ENCODE data around the gene MDK.

The MDK gene

GRCh38 chr11:46383974-46384701 lies 2.7 kb downstream of the MDK start:
- DNase-seq (ENCODE audit: low spot score) = no peak

- DNase-seq (ENCODE audit: low spot score) = no peak
These were observed 3.9 kb downstream of the MDK start for GRCh38 chr11:46385169-46386004.

DNA sequence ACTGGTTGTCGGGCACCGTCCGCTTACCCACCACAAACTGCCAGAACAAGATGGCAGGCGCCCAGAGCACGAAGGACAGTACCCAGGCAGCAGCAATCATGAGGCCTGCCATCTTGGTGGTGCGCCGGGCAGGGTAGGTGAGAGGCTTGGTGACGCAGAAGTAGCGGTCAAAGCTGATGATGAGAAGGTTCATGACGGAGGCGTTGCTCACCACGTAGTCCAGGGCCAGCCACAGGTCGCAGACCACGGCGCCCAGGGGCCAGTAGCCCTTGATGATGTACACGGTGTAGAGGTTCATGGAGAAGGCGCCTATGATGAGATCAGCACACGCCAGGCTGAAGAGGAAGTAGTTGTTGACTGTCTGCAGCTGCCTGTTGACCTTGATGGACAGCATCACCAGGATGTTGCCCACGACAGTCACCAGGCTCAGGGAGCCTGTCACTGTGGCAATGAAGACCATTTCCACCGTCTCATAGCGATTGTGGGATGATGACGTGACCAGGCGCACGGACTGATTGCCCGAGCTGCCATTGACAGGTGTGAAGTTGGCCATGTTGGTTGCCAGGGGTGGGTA lies 4.6 kb downstream of the MDK start:
- DNase-seq (ENCODE audit: low spot score) = no peak

DNA sequence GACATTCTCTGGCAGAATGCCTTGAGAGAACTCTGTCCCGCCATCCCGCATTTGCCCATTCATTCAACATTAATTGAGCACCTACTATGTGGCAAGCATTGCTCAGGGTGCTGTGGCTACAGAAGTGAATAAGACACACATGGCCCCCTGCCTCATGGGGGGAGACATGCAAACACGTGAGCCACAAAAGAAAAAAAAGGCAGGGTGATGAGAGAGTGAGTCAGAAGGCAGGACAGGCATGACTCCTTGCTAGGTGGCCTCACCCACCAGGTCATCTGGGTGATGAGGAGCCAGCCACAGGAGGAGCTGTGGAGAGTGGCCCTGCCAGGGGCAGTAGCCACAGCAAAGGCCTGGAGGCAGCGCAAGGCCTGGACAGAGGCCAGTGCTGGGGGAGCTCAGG lies 5.2 kb downstream of the MDK start:
- DNase-seq (ENCODE audit: low spot score) = no peak

- no peak for DNase-seq (ENCODE audit: low spot score)
These were observed 6.0 kb downstream of the MDK start for GRCh38 chr11:46387456-46387855.

DNA sequence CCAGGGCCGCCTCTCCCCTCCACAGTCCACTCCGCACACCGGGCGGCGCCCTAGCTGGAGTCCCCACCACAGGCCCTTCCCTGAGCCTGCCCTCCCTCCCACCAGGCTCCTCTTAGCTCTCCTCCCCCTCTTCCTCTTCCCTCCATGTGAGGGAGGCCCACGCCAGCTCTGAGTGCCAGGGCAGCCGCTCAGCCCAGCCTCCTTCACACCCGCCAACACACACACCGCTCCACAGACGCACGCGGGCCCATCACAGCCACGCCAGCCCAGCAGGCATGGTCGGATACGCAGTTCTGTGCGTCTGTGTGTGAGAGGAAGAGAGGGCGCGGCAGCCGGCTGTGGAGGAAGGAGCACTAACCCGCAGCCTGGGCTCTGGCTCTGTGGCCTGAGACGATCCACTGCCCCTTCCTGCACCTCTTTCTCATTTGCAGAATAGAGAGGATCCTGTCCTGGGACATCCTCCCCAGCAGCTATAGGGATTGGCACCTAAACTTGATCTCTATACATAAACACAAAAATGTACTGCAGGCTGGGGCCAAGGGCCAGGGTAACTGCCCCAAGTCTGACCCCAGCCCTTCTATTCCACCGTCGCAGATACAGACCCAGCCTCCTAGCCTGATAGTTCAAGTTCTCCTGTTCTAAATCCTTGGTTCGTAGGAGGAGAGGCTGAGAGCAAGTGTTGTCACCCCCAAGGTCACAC lies 6.6 kb downstream of the MDK start:
- DNase-seq (ENCODE audit: low spot score) = no peak

DNA sequence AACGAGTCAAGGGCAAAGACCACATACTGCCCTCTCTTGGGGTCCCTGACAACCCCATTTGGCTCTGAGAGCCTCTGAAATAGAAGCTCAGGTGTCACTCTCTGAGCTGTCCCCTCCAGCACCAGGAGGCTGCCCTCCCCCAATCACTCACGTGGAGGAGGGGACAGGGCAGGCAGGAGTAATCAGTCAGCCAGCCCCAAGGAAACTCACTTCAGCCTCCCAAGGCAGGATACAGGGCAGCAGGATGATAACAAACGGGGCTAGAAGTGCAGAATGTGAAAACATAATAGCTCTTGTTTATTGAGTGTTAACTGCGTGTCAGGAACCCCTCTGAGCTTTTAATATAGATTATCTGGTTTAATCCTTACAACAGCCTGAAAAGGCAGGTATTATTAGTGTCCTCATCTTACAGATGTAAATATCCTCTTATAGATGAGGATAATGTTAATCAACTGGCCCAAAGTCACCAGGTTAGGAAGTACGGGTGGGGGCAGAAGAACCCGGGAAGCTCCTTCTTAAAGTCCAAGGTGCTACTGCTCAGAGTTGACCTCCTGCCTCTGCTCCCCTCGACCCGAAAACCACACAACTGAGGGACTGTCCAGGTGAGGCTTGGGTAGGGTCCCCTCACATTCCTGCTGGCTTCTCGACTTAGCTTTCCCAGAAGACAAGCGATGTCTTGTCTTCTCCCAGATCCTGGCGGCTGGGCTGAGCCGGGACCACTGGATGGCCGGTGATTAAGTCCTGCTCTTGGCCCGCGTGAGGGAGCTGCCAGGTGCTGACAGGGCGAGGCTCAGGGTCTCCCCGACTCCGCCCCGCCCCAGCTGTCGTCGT lies 7.4 kb downstream of the MDK start:
- DNase-seq (ENCODE audit: low spot score) = no peak

- DNase-seq (ENCODE audit: low spot score) = peak; percentile 77
These were observed 8.2 kb downstream of the MDK start for GRCh38 chr11:46389450-46390330.

GRCh38 chr11:46390331-46391171 lies 9.1 kb downstream of the MDK start:
- DNase-seq (ENCODE audit: low spot score) = no peak

GRCh38 chr11:46391186-46391577 lies 9.7 kb downstream of the MDK start:
- DNase-seq (ENCODE audit: low spot score) = no peak

- DNase-seq (ENCODE audit: low spot score) = no peak
These were observed 10.3 kb downstream of the MDK start, which contains the start of gene CHRM4 for GRCh38 chr11:46391578-46392420. Gene CHRM4 (minus strand): TSS chr11:46391776. CDS start chr11:46386557, 5,219 bp downstream.

DNA sequence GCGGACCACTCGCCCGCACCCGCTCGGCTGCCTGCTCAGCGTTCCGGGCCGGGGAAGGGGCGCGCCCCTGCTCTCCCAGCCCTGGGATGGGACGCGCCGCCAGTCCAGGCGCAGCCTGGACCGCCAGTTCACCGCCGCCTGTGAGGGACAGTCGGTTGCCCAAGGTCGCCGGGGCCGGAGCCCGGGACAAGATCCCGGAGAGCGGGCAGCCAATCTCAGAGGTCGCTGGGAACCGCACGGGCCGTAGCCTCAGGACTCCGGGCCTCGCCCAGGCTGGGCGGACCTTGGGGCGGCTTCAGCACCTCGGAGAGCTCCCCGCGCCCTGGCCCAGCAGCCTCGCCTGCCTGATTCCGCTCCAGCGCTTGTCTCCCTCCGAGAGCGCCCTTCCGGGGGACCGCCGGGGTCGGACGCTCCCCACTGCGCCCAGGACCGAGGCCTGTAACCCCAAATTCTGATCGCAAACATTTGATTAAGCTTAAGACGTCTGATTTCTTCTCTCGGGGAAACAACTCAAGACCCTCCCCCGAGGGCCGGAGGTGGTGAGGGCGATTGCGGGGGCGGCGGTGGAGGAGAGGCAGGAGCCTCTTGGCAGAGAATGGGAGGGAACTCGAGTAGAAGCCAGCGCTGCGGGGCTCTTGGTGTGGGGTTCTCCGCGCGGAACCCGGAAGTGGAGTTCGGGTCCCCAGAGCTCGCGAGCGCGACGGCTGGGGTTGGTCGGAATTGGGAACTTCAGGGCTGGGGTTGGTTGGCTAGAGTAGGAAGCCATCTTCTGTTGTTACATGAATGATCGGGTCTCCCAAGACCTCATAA lies 11.2 kb downstream of the MDK start:
- peak; percentile 76 for DNase-seq (ENCODE audit: low spot score)

GRCh38 chr11:46393231-46393616 lies 11.8 kb downstream of the MDK start:
- no peak for DNase-seq (ENCODE audit: low spot score)

DNA sequence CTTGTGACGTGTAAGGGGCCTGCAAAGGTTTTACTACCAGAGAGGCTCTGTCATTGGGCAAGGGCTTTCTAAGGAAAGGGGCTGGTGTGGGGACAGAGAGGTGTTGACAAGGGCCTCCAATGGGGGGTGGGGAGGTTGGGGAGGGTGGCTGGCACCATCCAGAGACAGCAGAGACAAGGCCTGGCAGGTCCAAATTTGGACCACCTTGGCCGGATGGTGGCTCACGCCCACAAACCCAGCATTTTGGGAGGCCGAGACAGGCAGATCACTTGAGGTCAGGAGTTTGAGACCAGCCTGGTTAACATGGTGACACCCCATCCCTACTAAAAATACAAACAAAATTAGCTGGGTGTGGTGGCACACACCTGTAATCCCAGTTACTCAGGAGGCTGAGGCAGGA lies 12.3 kb downstream of the MDK start:
- DNase-seq (ENCODE audit: low spot score) = no peak

GRCh38 chr11:46397526-46397925 lies 16.1 kb downstream of the MDK start:
- DNase-seq (ENCODE audit: low spot score) = no peak

DNA sequence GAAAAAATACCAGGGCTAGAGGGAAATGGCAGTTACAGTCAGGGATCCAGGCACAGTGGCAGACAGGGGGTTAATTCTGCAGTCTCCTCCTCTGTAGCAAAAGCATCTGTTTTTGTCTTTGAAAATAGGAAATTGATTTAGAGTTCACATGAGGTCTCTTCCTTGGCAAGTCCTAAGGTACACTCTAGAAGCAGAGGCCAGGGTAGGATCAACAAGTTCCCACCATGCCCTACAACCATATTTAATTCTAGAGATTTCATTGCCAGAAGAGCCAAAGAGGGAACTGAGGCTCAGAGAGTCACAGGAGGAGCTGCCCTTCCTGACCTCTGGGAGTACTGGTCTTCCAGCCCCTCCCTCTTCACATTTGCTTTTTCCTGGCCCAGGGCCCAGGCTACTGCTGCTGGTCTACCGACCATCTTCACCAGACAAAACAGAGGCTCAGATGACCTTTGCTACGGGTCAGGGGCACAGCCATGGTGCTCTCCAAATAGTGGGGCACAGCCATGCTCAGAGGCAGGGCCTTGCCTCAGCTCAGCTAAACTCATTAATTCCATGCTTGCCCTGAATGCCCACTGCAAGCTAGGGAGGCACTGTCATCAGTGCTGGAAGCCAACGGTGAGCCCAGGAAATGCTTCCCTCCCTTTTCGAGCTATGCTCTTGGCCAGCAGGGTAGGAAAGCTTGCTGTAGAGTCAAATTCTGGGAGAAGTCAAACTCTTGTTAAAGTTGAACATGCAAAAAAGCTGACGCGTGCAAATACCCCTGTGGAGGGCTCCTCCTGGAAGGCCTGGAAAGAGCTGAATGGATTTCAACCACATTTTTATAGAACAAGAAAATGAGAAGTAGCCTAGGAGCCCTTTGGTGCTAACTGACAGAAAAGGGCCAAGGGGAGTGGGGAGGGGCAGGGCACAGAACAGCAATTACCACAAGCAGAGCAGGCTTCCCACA lies 21.8 kb downstream of the MDK start:
- DNase-seq (ENCODE audit: low spot score) = no peak
